H9 (cell line): ENCODE results near the gene GSK3A. TPM values are rescaled to one million over a fixed set of nuclear protein-coding genes. Genes with fewer than 3 reads are reported as not detected.

ENCODE experiments used
- DNase-seq: peaks from one replicate; pipeline ENCODE4 v3.0.0-alpha.2; 2017
- H2AFZ ChIP-seq: one replicate; pipeline ENCODE4 v1.6.1; 2013; ENCODE audit warnings: mild to moderate bottlenecking, low read length, control low read depth, moderate library complexity
- H2AK5ac ChIP-seq: 2 replicates; pipeline ENCODE4 v1.6.1; 2013; ENCODE audit warnings: low read length, control low read depth, mixed read lengths; ENCODE audit not compliant: insufficient read length
- H2BK120ac ChIP-seq: one replicate; pipeline ENCODE4 v1.6.1; 2013; ENCODE audit warnings: low read depth, mild to moderate bottlenecking, low read length, control low read depth, inconsistent platforms; ENCODE audit not compliant: poor library complexity, severe bottlenecking
- H2BK12ac ChIP-seq: 2 replicates; pipeline ENCODE4 v1.6.1; 2013; ENCODE audit warnings: low read length, control low read depth, mixed read lengths, low read depth; ENCODE audit not compliant: insufficient read length
- H2BK15ac ChIP-seq: 2 replicates; pipeline ENCODE4 v1.6.1; 2013; ENCODE audit warnings: low read depth, low read length, control low read depth
- H2BK20ac ChIP-seq: one replicate; pipeline ENCODE4 v1.6.1; 2013; ENCODE audit warnings: low read depth, mild to moderate bottlenecking, low read length, control low read depth, inconsistent platforms; ENCODE audit not compliant: poor library complexity, severe bottlenecking
- H2BK5ac ChIP-seq: 2 replicates; pipeline ENCODE4 v1.6.1; 2013; ENCODE audit warnings: low read length, control low read depth, mixed read lengths; ENCODE audit not compliant: insufficient read length
- H3K14ac ChIP-seq: 2 replicates; pipeline ENCODE4 v1.6.1; 2013; ENCODE audit warnings: low read length, control low read depth; ENCODE audit not compliant: insufficient read depth
- H3K18ac ChIP-seq: 2 replicates; pipeline ENCODE4 v1.6.1; 2013; ENCODE audit warnings: low read depth, mild to moderate bottlenecking, mixed read lengths, low read length, control low read depth; ENCODE audit not compliant: insufficient read length
- H3K23ac ChIP-seq: 2 replicates; pipeline ENCODE4 v1.6.1; 2013; ENCODE audit warnings: low read length, control low read depth, mixed read lengths, low read depth; ENCODE audit not compliant: insufficient read length
- H3K23me2 ChIP-seq: 2 replicates; pipeline ENCODE4 v1.6.1; 2013; ENCODE audit warnings: low read depth, mild to moderate bottlenecking, mixed read lengths, low read length, control low read depth; ENCODE audit not compliant: insufficient read length, poor library complexity, severe bottlenecking
- H3K27ac ChIP-seq: 2 replicates; pipeline ENCODE4 v1.5.1; 2013; ENCODE audit warnings: low read length, control low read depth, mixed read lengths, low read depth; ENCODE audit not compliant: insufficient read length
- H3K27me3 ChIP-seq: 2 replicates; pipeline ENCODE4 v1.6.1; 2013; ENCODE audit warnings: low read length, control low read depth, inconsistent platforms; ENCODE audit not compliant: insufficient read depth
- H3K4ac ChIP-seq: 2 replicates; pipeline ENCODE4 v1.6.1; 2013; ENCODE audit warnings: low read depth, mild to moderate bottlenecking, control low read depth, inconsistent platforms, low read length, moderate library complexity
- H3K4me1 ChIP-seq: 2 replicates; pipeline ENCODE4 v1.6.1; 2013; ENCODE audit warnings: low read length, control low read depth, inconsistent platforms; ENCODE audit not compliant: insufficient read depth
- H3K4me2 ChIP-seq: 2 replicates; pipeline ENCODE4 v1.6.1; 2013; ENCODE audit warnings: low read length, control low read depth, mixed read lengths; ENCODE audit not compliant: insufficient read length, insufficient read depth
- H3K56ac ChIP-seq: 2 replicates; pipeline ENCODE4 v1.6.1; 2013; ENCODE audit warnings: low read depth, mild to moderate bottlenecking, mixed read lengths, low read length, control low read depth; ENCODE audit not compliant: insufficient read length
- H3K79me1 ChIP-seq: 2 replicates; pipeline ENCODE4 v1.6.1; 2013; ENCODE audit warnings: low read depth, mild to moderate bottlenecking, moderate library complexity, low read length, control low read depth, inconsistent platforms; ENCODE audit not compliant: insufficient read depth, poor library complexity, severe bottlenecking
- H3K79me2 ChIP-seq: 2 replicates; pipeline ENCODE4 v1.6.1; 2013; ENCODE audit warnings: low read length, control low read depth, inconsistent platforms; ENCODE audit not compliant: insufficient read depth
- H3K9ac ChIP-seq: 2 replicates; pipeline ENCODE4 v1.6.1; 2013; ENCODE audit warnings: low read length, control low read depth, mixed read lengths; ENCODE audit not compliant: insufficient read length; ENCODE audit errors: extremely low read depth
- H3K9me3 ChIP-seq: one replicate; pipeline ENCODE4 v1.6.1; 2013; ENCODE audit warnings: low read depth, low read length, inconsistent platforms; ENCODE audit not compliant: control insufficient read depth
- H3T11ph ChIP-seq: one replicate; pipeline ENCODE4 v1.6.1; 2013; ENCODE audit warnings: mild to moderate bottlenecking, low read length, control low read depth, inconsistent platforms
- H4K20me1 ChIP-seq: one replicate; pipeline ENCODE4 v1.6.1; 2013; ENCODE audit not compliant: control insufficient read depth, insufficient read length, insufficient read depth
- H4K5ac ChIP-seq: 2 replicates; pipeline ENCODE4 v1.6.1; 2013; ENCODE audit warnings: low read depth, mild to moderate bottlenecking, mixed read lengths, low read length, control low read depth; ENCODE audit not compliant: insufficient read length
- H4K8ac ChIP-seq: replicated peaks from 2 replicates; pipeline ENCODE4 v1.6.1; 2013; ENCODE audit warnings: low read length, control low read depth, mixed read lengths, low read depth; ENCODE audit not compliant: insufficient read length
- H4K91ac ChIP-seq: 2 replicates; pipeline ENCODE4 v1.6.1; 2013; ENCODE audit warnings: low read depth, mild to moderate bottlenecking, moderate library complexity, mixed read lengths, low read length, control low read depth; ENCODE audit not compliant: insufficient read length
- H3K27ac Mint-ChIP-seq, 3 experiments: 2 replicates in 2 of 3; 3 replicates in 1 of 3; pipeline ENCODE4 v1.8.0; 2020 to 2021; ENCODE audit warnings: mixed read lengths in 3 of 3, mild to moderate bottlenecking in 1 of 3, moderate library complexity in 1 of 3
- H3K27me3 Mint-ChIP-seq: 2 replicates; pipeline ENCODE4 v1.8.0; 2021; ENCODE audit warnings: low read depth, mild to moderate bottlenecking, moderate library complexity, mixed read lengths
- H3K36me3 Mint-ChIP-seq, 3 experiments: 2 replicates in 2 of 3; 3 replicates in 1 of 3; pipeline ENCODE4 v1.8.0; 2020 to 2021; ENCODE audit warnings: low read depth in 3 of 3, mixed read lengths in 3 of 3; ENCODE audit not compliant: insufficient read depth in 1 of 3
- H3K4me1 Mint-ChIP-seq, 2 experiments: 2 replicates each; pipeline ENCODE4 v1.8.0; 2020; ENCODE audit warnings: mixed read lengths in 2 of 2
- H3K4me3 Mint-ChIP-seq, 2 experiments: 2 replicates in 1 of 2; 3 replicates in 1 of 2; pipeline ENCODE4 v1.8.0; 2020 to 2021; ENCODE audit warnings: mild to moderate bottlenecking in 2 of 2, mixed read lengths in 2 of 2, moderate library complexity in 1 of 2
- H3K9me3 Mint-ChIP-seq, 2 experiments: 2 replicates in 1 of 2; 3 replicates in 1 of 2; pipeline ENCODE4 v1.8.0; 2020; ENCODE audit warnings: mild to moderate bottlenecking in 2 of 2, mixed read lengths in 2 of 2, moderate library complexity in 1 of 2
- CTCF ChIP-seq: fragments of 200-600 bp; sonication (generic); conservative IDR thresholded peaks from 3 replicates; pipeline ENCODE4 v1.8.0; 2021; ENCODE audit warnings: antibody characterized with exemption, mild to moderate bottlenecking
- WGBS: extraction: QIAGEN DNeasy Blood & Tissue Kit; methylation state at CpG from one replicate; pipeline ENCODE4 v1.1.7; 2013; ENCODE audit warnings: missing lambda C conversion rate, low lambda C conversion rate, mixed read lengths; ENCODE audit not compliant: insufficient read length; ENCODE audit errors: extremely low coverage; 5-methylcytosine and 5-hydroxymethylcytosine counted together
- total RNA-seq: library from RNA; stranded (reverse); gene quantifications from 2 replicates; pipeline ENCODE4 v1.2.1, GENCODE V29; 2021

Gene GSK3A
- total RNA-seq, 1 experiment from 2014 or later = 52.4 TPM

GRCh38 chr19:42281827-42282762, 39.7 kb upstream of the GSK3A start:
- no peak overlapping the region for H3K23ac ChIP-seq
- Mint-ChIP-seq H3K4me1 (peaks cover 40 to 49% of the 10 kb centered on the region in 2 experiments), H3K27me3 (no peaks in the 10 kb centered on the region; the same call in 1 of the 2 replicates), H3K36me3 (peaks cover 5 to 7% (median 7%) of the 10 kb centered on the region in 3 experiments), H3K27ac (peak overlapping the region; percentile 68 to 91 (median 71); a peak in 4 of 7 replicates), H3K9me3 (no peaks in the 10 kb centered on the region; a peak in 2 of 5 replicates), H3K4me3 (peak overlapping the region; percentile 62 to 74)
- H3K9me3 ChIP-seq = no peaks in the 10 kb centered on the region
- H2AFZ ChIP-seq = no peak overlapping the region
- H2BK5ac ChIP-seq = no peak overlapping the region
- H3K23me2 ChIP-seq = peaks cover 19% of the 10 kb centered on the region
- no peak overlapping the region for H2BK120ac ChIP-seq
- no peak overlapping the region for H3K9ac ChIP-seq
- no peak overlapping the region for H3K18ac ChIP-seq
- H2BK20ac ChIP-seq = no peak overlapping the region
- peaks cover 11% of the 10 kb centered on the region for H3K79me1 ChIP-seq
- no peak overlapping the region for H4K91ac ChIP-seq
- H3K27ac ChIP-seq = no peak overlapping the region
- H3K4ac ChIP-seq = no peak overlapping the region
- TF ChIP-seq CTCF = no peak
- no CpG with 5 or more reads among the region's 7 CpGs for WGBS
- H4K5ac ChIP-seq = no peak overlapping the region
- H3K27me3 ChIP-seq = no peaks in the 10 kb centered on the region
- no peak overlapping the region for H4K8ac ChIP-seq
- no peak overlapping the region for H3K56ac ChIP-seq
- H3K4me2 ChIP-seq = peak overlapping the region; percentile 7
- H2AK5ac ChIP-seq = no peak overlapping the region
- no peak overlapping the region for H2BK12ac ChIP-seq
- peaks cover 3% of the 10 kb centered on the region for H4K20me1 ChIP-seq
- DNase-seq = peak; percentile 71
- H3K4me1 ChIP-seq = peaks cover 8% of the 10 kb centered on the region; the same call in 1 of the 2 replicates
- no peak overlapping the region for H2BK15ac ChIP-seq
- peaks cover 3% of the 10 kb centered on the region; the same call in 1 of the 2 replicates for H3K79me2 ChIP-seq
- H3K14ac ChIP-seq = no peak overlapping the region
- H3T11ph ChIP-seq = no peak overlapping the region
